Esophagus muscularis mucosa (tissue), 4 donors: ENCODE data around the gene DLL4. TPM values are rescaled to one million over a fixed set of nuclear protein-coding genes. Genes with fewer than 3 reads are reported as not detected.

ENCODE experiments used
- DNase-seq: peaks from one replicate; pipeline ENCODE4 v3.0.0-alpha.2; 2017; ENCODE audit errors: extremely low spot score
- H3K27ac ChIP-seq, 4 donors: fragments of 200-600 bp; sonication (generic); replicated peaks in 1 of 4; 1 replicate in 3 of 4; 2 replicates in 1 of 4; pipeline ENCODE4 v1.5.1; 2016 to 2019; ENCODE audit warnings: mild to moderate bottlenecking in 1 of 4
- H3K27me3 ChIP-seq, 4 donors: fragments of 200-600 bp; sonication (generic); one replicate each; pipeline versions ENCODE4 v1.5.1 to v1.6.0; 2016 to 2019
- H3K36me3 ChIP-seq, 4 donors: fragments of 200-600 bp; sonication (generic); one replicate each; pipeline ENCODE4 v1.5.1; 2016 to 2019
- H3K4me1 ChIP-seq, 4 donors: fragments of 200-600 bp; sonication (generic); one replicate each; pipeline ENCODE4 v1.5.1; 2016 to 2019
- H3K4me3 ChIP-seq, 4 donors: fragments of 200-600 bp; sonication (generic); 1 replicate in 2 of 4; 2 replicates in 2 of 4; pipeline ENCODE4 v1.5.1; 2016 to 2019; ENCODE audit warnings: mild to moderate bottlenecking in 4 of 4, moderate library complexity in 1 of 4
- H3K9me3 ChIP-seq, 4 donors: fragments of 200-600 bp; sonication (generic); 1 replicate in 3 of 4; 2 replicates in 1 of 4; pipeline ENCODE4 v1.5.1; 2016 to 2019
- CTCF ChIP-seq, 3 experiments: fragments of 200-600 bp in 2 of 3; fragments of 450-650 bp in 1 of 3; sonication (generic) in 2 of 3; IDR thresholded peaks; one replicate each; pipeline ENCODE4 v1.5.1; 2017 to 2019; ENCODE audit warnings: antibody characterized with exemption in 3 of 3, mild to moderate bottlenecking in 2 of 3, moderate library complexity in 1 of 3
- EP300 ChIP-seq: sonication (generic); formaldehyde crosslinking; IDR thresholded peaks from one replicate; pipeline ENCODE4 v1.6.1; 2017; ENCODE audit warnings: antibody characterized with exemption
- POLR2A ChIP-seq: fragments of 450-650 bp; IDR thresholded peaks from one replicate; pipeline ENCODE4 v1.6.1; 2017; ENCODE audit warnings: antibody characterized with exemption, moderate library complexity, mild to moderate bottlenecking, low read depth
- POLR2AphosphoS5 ChIP-seq, 2 donors: sonication (generic); formaldehyde crosslinking; IDR thresholded peaks; one replicate each; pipeline ENCODE4 v1.6.1; 2017; ENCODE audit warnings: antibody characterized with exemption in 2 of 2
- WGBS: methylation state at CpG from one replicate; pipeline ENCODE4 v1.1.5; 2018; 5-methylcytosine and 5-hydroxymethylcytosine counted together
- intact Hi-C: fragments of 100-400 bp; cut with DNase I; formaldehyde crosslinking; loops from one replicate; pipeline ENCODE4 v1.15.1; 2023
- total RNA-seq, 4 donors: library from RNA; depleted of rRNA; stranded (reverse); fragments of >200 nt; gene quantifications; one replicate each; pipeline versions ENCODE4 v1.1.0 to v1.2.1, GENCODE V29; 2016

The DLL4 gene
- total RNA-seq, 4 donors from 2014 or later = 1.7 to 12.6 (median 7.5) TPM

GRCh38 chr15:40929660-40930429 lies 705 bp downstream of the DLL4 start:
- peaks cover 58 to 72% (median 64%) of the 10 kb centered on the region in 4 donors for H3K4me1 ChIP-seq
- DNase-seq = no peak
- WGBS = 2% methylated on average over 31 of the region's 56 CpGs
- TF ChIP-seq CTCF (IDR thresholded peaks at IDR 0.05) (no peak), EP300 (no peak), POLR2AphosphoS5 (IDR thresholded peaks at IDR 0.05) (no peak), POLR2A (no peak)
- H3K36me3 ChIP-seq = peaks cover 0 to 6% (median 0%) of the 10 kb centered on the region in 4 donors
- H3K4me3 ChIP-seq = peak overlapping the region; percentile 57 to 58 (median 58)
- peaks cover 0 to 93% (median 61%) of the 10 kb centered on the region in 4 donors for H3K27me3 ChIP-seq
- no peaks in the 10 kb centered on the region for H3K9me3 ChIP-seq
- intact Hi-C loops = no loop called here
- H3K27ac ChIP-seq = peak overlapping the region; percentile 10 to 67 (median 32)

- peaks cover 0 to 92% (median 58%) of the 10 kb centered on the region in 4 donors for H3K27me3 ChIP-seq
- H3K4me3 ChIP-seq = peak overlapping the region; percentile 57 to 58 (median 58)
- H3K36me3 ChIP-seq = peaks cover 0 to 9% (median 0%) of the 10 kb centered on the region in 4 donors
- TF ChIP-seq POLR2A (no peak), EP300 (no peak), POLR2AphosphoS5 (IDR thresholded peaks at IDR 0.05) (peak; percentile 27 to 59), CTCF (IDR thresholded peaks at IDR 0.05) (peak in 2 of 3 experiments; percentile 13 to 39)
- no peak for DNase-seq
- peak overlapping the region; percentile 10 to 67 (median 38) for H3K27ac ChIP-seq
- 2% methylated on average over 36 of the region's 46 CpGs for WGBS
- peaks cover 62 to 68% (median 65%) of the 10 kb centered on the region in 4 donors for H3K4me1 ChIP-seq
- intact Hi-C loops = no loop called here
- no peaks in the 10 kb centered on the region for H3K9me3 ChIP-seq
These were observed 1.5 kb downstream of the DLL4 start for GRCh38 chr15:40930430-40931299.

GRCh38 chr15:40931300-40932142 lies 2.4 kb downstream of the DLL4 start:
- WGBS = 80% methylated on average over 15 of the region's 16 CpGs
- H3K27me3 ChIP-seq = peaks cover 0 to 90% (median 50%) of the 10 kb centered on the region in 4 donors
- DNase-seq = no peak
- TF ChIP-seq POLR2A (no peak), CTCF (IDR thresholded peaks at IDR 0.05) (no peak), POLR2AphosphoS5 (IDR thresholded peaks at IDR 0.05) (no peak), EP300 (no peak)
- intact Hi-C loops = no loop called here
- peak overlapping the region; percentile 57 to 58 (median 58) for H3K4me3 ChIP-seq
- H3K9me3 ChIP-seq = no peaks in the 10 kb centered on the region
- H3K36me3 ChIP-seq = peaks cover 0 to 18% (median 0%) of the 10 kb centered on the region in 4 donors
- H3K4me1 ChIP-seq = peaks cover 58 to 64% (median 59%) of the 10 kb centered on the region in 4 donors
- peak overlapping the region in 3 of 4 donors; percentile 16 to 35 (median 28) for H3K27ac ChIP-seq

- H3K27me3 ChIP-seq = peaks cover 0 to 84% (median 46%) of the 10 kb centered on the region in 4 donors
- peaks cover 54 to 61% (median 58%) of the 10 kb centered on the region in 4 donors for H3K4me1 ChIP-seq
- peak overlapping the region; percentile 57 to 58 (median 58) for H3K4me3 ChIP-seq
- no peaks in the 10 kb centered on the region for H3K9me3 ChIP-seq
- DNase-seq = no peak
- TF ChIP-seq POLR2AphosphoS5 (IDR thresholded peaks at IDR 0.05) (no peak), EP300 (no peak), POLR2A (no peak), CTCF (IDR thresholded peaks at IDR 0.05) (no peak)
- H3K27ac ChIP-seq = no peak overlapping the region
- intact Hi-C loops = no loop called here
- 85% methylated on average over 8 of the region's 8 CpGs for WGBS
- peaks cover 0 to 18% (median 0%) of the 10 kb centered on the region in 4 donors for H3K36me3 ChIP-seq
These were observed 3.0 kb downstream of the DLL4 start for GRCh38 chr15:40932156-40932555.
